ENCODE measurements around the gene NLRP1.

NLRP1 gene

DNA sequence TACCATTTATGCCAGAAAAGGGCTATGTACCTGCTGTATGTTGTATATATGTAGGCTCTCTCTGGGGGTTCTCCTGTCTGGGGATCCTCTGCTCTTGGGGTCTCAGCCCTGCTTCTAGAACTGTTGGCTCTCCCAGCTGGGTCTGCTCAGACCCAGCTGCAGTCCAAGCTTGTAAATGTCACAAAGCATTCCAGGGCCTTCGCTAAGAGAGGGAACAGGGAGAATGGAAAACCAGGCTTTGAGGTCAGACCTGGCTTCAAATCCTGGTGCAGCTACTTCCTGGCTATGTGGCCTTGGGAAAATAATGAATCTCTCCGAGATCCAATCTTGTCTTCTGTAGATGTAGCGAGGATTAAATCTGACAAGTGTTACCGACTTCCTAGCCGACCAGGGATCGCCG is 44.0 kb downstream of the NLRP1 start:
- no peak for DNase-seq
- H3K27me3 ChIP-seq = no peaks in the 10 kb centered on the region
- H3K36me3 ChIP-seq = no peaks in the 10 kb centered on the region
- no peaks in the 10 kb centered on the region for H3K9me3 ChIP-seq
- no peak overlapping the region for H3K4me3 ChIP-seq (ENCODE audit: low read depth, low read length)
- TF ChIP-seq, protein P1, sequence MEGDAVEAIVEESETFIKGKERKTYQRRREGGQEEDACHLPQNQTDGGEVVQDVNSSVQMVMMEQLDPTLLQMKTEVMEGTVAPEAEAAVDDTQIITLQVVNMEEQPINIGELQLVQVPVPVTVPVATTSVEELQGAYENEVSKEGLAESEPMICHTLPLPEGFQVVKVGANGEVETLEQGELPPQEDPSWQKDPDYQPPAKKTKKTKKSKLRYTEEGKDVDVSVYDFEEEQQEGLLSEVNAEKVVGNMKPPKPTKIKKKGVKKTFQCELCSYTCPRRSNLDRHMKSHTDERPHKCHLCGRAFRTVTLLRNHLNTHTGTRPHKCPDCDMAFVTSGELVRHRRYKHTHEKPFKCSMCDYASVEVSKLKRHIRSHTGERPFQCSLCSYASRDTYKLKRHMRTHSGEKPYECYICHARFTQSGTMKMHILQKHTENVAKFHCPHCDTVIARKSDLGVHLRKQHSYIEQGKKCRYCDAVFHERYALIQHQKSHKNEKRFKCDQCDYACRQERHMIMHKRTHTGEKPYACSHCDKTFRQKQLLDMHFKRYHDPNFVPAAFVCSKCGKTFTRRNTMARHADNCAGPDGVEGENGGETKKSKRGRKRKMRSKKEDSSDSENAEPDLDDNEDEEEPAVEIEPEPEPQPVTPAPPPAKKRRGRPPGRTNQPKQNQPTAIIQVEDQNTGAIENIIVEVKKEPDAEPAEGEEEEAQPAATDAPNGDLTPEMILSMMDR (IDR thresholded peaks at IDR 0.05; ENCODE audit: low read depth, low read length) = no peak
- no peaks in the 10 kb centered on the region for H3K4me1 ChIP-seq

DNA sequence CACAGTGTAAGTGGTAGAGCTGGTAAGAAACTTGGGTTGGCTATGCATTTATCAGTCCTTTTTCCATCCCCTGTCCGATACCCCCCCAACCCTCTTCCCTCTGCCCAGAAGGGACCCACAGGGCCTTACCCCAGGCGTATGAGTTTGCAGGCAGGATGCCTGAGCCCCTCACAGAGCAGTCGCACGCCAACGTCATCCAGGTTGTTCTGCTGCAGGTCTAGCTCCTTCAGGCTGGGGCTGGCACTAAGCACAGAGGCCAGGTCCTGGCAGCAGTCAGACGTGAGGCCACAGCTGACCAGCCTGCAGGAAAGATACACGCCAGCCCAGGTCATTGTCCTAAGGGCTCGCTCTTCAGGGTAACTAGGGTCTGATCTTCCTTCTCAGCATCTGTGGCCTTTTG is 45.0 kb downstream of the NLRP1 start:
- no peaks in the 10 kb centered on the region for H3K27me3 ChIP-seq
- H3K4me3 ChIP-seq (ENCODE audit: low read depth, low read length) = no peak overlapping the region
- no peaks in the 10 kb centered on the region for H3K4me1 ChIP-seq
- no peak for DNase-seq
- TF ChIP-seq, protein P1 (IDR thresholded peaks at IDR 0.05; ENCODE audit: low read depth, low read length) = no peak
- H3K9me3 ChIP-seq = no peaks in the 10 kb centered on the region
- no peaks in the 10 kb centered on the region for H3K36me3 ChIP-seq

GRCh38 chr17:5536866-5537650 is 47.3 kb downstream of the NLRP1 start:
- no peak overlapping the region for H3K4me3 ChIP-seq (ENCODE audit: low read depth, low read length)
- H3K9me3 ChIP-seq = no peaks in the 10 kb centered on the region
- TF ChIP-seq, protein P1 (IDR thresholded peaks at IDR 0.05; ENCODE audit: low read depth, low read length) = no peak
- no peaks in the 10 kb centered on the region for H3K27me3 ChIP-seq
- no peaks in the 10 kb centered on the region for H3K4me1 ChIP-seq
- DNase-seq = no peak
- H3K36me3 ChIP-seq = no peaks in the 10 kb centered on the region

DNA sequence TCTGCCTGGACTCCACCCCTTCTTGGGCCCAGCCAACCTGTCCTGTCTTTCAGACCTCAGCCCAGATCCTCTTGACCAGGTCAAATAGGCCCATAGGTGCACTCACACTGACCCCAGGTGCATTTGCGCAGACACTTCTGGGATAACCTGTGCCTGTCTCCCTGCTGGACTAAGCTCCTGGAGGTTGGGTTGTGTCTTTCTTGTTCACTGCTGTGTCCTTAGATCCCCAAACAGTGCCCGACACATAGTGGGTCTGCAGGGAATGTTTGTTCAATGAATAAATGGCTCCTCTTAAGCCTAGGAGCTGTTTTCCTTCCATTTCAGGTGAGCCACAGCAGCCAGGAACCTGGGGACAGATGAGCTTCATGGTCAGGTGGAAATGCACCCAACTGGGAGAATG is 48.9 kb downstream of the NLRP1 start:
- no peak for DNase-seq
- TF ChIP-seq, protein P1 (IDR thresholded peaks at IDR 0.05; ENCODE audit: low read depth, low read length) = no peak
- no peaks in the 10 kb centered on the region for H3K27me3 ChIP-seq
- no peak overlapping the region for H3K4me3 ChIP-seq (ENCODE audit: low read depth, low read length)
- no peaks in the 10 kb centered on the region for H3K4me1 ChIP-seq
- no peaks in the 10 kb centered on the region for H3K9me3 ChIP-seq
- H3K36me3 ChIP-seq = no peaks in the 10 kb centered on the region

GRCh38 chr17:5533486-5534315 is 50.6 kb downstream of the NLRP1 start:
- no peaks in the 10 kb centered on the region for H3K4me1 ChIP-seq
- H3K36me3 ChIP-seq = no peaks in the 10 kb centered on the region
- H3K4me3 ChIP-seq (ENCODE audit: low read depth, low read length) = no peak overlapping the region
- H3K9me3 ChIP-seq = no peaks in the 10 kb centered on the region
- TF ChIP-seq, protein P1 (IDR thresholded peaks at IDR 0.05; ENCODE audit: low read depth, low read length) = no peak
- DNase-seq = no peak
- H3K27me3 ChIP-seq = no peaks in the 10 kb centered on the region

- Histone ChIP-seq H3K4me3 (ENCODE audit: low read depth, low read length) (no peak overlapping the region), H3K4me1 (peaks cover 3% of the 10 kb centered on the region; the same call in 1 of the 2 replicates), H3K9me3 (no peaks in the 10 kb centered on the region), H3K27me3 (no peaks in the 10 kb centered on the region), H3K36me3 (no peaks in the 10 kb centered on the region)
- no peak for DNase-seq
- TF ChIP-seq, protein P1 (IDR thresholded peaks at IDR 0.05; ENCODE audit: low read depth, low read length) = no peak
Observed at GRCh38 chr17:5532581-5532980, 51.7 kb downstream of the NLRP1 start.
